Liver (tissue), 3 donors: Measurements from ENCODE around the gene ADIRF.

Experiments
- ATF3 ChIP-seq: IDR thresholded peaks from 2 replicates; pipeline ENCODE4 v1.6.1; 2016; ENCODE audit warnings: antibody characterized with exemption
- RAD21 ChIP-seq, 2 donors: IDR thresholded peaks; 2 replicates each; pipeline ENCODE4 v1.6.1; 2016; ENCODE audit warnings: antibody characterized with exemption in 2 of 2, mild to moderate bottlenecking in 2 of 2
- TAF1 ChIP-seq: conservative IDR thresholded peaks from 2 replicates; pipeline ENCODE4 v1.6.1; 2016; ENCODE audit warnings: antibody characterized with exemption, mild to moderate bottlenecking
- YY1 ChIP-seq: IDR thresholded peaks from 2 replicates; pipeline ENCODE4 v1.6.1; 2016; ENCODE audit warnings: antibody characterized with exemption, mild to moderate bottlenecking
- TF ChIP-seq, protein P1 (sequence below): fragments of 150-350 bp; IDR thresholded peaks from 2 replicates; pipeline ENCODE4 v1.5.1; 2017; ENCODE audit warnings: improper control_type of control experiment, low read depth, low read length; ENCODE audit not compliant: missing input control
- TF ChIP-seq, protein P2 (sequence below): IDR thresholded peaks from 2 replicates; pipeline ENCODE4 v1.6.1; 2016; ENCODE audit warnings: antibody characterized with exemption, mild to moderate bottlenecking
- donor health status: healthy.
- donor health status: healthy.

DNA sequence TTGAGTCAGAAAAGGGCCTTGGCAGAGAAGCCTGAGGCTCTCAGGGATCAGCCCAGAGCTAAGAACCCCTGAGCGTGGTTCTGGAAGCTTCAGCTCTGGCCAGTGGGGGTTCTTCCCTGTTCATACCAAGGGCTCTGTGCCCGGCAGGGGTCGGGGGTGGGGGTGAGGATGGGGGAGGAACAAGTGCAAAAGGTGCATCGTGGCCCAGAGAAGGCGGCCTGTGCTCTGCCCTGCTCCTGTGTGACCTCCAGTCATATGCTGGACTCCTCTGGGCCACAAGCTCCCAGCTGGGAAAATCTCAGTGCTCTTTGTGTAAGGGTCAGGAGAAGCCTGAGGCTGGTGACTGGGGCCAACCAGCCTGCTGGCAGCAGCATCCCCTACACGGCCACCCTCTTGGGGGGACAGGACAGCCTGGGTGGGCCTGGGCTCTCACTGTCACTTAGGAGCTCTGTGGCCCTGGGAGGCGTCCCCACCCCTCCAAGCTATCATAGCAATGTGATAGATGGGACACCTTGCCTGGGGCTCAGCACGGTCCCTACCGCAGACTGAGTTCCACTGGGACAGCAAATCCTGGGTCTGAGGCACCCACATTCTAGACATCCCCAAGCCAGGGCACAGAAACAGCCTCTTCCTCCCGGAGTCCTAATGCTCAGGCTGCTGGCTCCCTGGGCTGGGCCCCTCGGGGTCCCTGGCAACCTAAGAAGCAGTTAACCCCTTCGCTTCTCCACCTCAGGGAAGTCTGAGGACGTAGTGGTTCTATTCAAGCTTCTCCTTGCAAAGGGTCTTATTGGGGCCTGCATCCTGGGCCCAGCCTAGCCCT, 13.4 kb upstream of the ADIRF start:
- TF ChIP-seq ATF3 (no peak), RAD21 (IDR thresholded peaks at IDR 0.05) (no peak), YY1 (no peak), TAF1 (no peak)
- TF ChIP-seq, protein P1, sequence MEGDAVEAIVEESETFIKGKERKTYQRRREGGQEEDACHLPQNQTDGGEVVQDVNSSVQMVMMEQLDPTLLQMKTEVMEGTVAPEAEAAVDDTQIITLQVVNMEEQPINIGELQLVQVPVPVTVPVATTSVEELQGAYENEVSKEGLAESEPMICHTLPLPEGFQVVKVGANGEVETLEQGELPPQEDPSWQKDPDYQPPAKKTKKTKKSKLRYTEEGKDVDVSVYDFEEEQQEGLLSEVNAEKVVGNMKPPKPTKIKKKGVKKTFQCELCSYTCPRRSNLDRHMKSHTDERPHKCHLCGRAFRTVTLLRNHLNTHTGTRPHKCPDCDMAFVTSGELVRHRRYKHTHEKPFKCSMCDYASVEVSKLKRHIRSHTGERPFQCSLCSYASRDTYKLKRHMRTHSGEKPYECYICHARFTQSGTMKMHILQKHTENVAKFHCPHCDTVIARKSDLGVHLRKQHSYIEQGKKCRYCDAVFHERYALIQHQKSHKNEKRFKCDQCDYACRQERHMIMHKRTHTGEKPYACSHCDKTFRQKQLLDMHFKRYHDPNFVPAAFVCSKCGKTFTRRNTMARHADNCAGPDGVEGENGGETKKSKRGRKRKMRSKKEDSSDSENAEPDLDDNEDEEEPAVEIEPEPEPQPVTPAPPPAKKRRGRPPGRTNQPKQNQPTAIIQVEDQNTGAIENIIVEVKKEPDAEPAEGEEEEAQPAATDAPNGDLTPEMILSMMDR = no peak
- TF ChIP-seq, protein P2, sequence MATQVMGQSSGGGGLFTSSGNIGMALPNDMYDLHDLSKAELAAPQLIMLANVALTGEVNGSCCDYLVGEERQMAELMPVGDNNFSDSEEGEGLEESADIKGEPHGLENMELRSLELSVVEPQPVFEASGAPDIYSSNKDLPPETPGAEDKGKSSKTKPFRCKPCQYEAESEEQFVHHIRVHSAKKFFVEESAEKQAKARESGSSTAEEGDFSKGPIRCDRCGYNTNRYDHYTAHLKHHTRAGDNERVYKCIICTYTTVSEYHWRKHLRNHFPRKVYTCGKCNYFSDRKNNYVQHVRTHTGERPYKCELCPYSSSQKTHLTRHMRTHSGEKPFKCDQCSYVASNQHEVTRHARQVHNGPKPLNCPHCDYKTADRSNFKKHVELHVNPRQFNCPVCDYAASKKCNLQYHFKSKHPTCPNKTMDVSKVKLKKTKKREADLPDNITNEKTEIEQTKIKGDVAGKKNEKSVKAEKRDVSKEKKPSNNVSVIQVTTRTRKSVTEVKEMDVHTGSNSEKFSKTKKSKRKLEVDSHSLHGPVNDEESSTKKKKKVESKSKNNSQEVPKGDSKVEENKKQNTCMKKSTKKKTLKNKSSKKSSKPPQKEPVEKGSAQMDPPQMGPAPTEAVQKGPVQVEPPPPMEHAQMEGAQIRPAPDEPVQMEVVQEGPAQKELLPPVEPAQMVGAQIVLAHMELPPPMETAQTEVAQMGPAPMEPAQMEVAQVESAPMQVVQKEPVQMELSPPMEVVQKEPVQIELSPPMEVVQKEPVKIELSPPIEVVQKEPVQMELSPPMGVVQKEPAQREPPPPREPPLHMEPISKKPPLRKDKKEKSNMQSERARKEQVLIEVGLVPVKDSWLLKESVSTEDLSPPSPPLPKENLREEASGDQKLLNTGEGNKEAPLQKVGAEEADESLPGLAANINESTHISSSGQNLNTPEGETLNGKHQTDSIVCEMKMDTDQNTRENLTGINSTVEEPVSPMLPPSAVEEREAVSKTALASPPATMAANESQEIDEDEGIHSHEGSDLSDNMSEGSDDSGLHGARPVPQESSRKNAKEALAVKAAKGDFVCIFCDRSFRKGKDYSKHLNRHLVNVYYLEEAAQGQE = no peak
